CD4-positive, alpha-beta T cell treated with Interleukin-4 for 4 hours (primary cell): ENCODE measurements around the gene HSFX4.
"Not testable (repeated sequence)": the region's sequence is repeated elsewhere in the genome, so short reads cannot be mapped to it uniquely, and the experiment has no call there.

Source experiments
- DNase-seq: peaks from one replicate; pipeline ENCODE4 v3.0.0-alpha.2; 2020

The HSFX4 gene

DNA sequence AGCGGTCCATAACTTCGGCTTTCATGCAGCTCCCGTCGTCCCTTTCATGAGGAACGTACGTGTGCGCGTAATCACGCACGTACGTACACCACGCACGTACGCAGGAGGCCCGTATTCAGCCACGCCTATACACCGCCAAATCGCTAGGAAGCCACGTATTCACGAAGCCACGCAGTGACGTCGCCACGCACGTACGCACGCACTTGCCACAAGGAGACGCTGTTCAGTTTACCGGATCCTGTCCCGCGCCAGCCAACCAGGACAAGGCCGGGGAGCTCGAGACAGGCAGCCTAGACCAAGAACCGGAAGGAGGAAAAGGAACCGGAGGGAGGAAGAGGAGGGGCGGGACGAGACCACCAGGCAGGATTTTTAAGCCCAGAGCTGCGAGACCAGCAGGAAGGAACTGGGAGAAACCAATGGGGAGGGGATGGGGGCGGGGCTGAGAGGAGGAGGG lies 9.1 kb downstream of the HSFX4 start, which contains the start of gene EOLA2:
EOLA2 (minus strand) TSS at position 65 of the 454 bp plus-strand sequence. CDS start 4,617 bp downstream, outside the sequence.
- DNase-seq: peak; percentile 96

DNA sequence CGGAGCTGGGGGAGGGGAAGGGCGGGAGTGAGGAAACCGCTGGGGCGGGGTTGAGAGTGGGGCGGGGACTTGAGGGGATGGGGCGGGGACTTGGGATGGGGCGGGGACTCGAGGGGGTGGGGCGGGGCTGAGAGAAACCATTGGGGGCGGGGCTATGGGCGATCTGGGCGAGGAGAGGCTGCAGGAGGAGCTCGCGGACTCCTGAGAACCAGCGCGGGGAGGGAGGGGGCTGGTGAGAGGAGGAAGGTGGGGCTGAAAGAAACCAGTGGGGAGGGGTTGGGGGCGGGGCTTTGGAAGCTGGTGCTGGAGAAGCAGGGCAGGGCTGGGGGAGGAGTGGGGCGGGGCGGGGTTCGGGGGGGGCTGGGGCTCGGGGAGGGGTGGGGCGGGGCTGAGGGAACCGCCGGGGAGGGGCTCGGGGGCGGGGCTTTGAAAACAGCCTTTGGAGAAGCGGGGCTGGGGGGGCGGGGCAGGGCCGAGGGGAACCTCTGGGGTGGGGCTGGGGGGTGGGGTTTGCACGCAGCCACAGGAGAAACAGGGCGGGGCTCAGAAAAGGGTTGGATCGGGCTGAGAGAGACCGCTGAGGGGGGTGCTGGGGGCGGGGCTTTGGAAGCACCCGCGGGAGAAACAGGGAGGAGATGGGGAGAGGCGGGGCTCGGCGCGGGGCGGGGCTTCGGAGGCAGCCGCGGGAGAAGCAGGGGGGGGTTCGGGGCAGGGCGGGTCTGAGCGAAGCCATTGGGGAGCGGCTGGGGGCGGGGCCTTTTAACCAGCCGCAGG lies 9.7 kb downstream of the HSFX4 start:
- peak; percentile 89 for DNase-seq

DNA sequence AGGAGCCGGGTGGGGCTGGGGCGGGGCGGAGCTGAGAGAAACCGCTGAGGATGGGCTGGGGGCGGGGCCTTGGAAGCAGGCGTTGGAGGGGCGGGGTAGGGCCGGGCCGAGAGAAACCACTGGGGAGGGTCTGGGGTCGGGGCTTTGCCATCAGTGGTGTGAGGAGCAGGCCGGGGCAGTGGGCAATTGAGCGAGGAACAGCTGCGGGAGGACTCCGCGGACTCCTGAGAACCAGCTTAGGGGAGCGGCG lies 10.2 kb downstream of the HSFX4 start:
- no peak for DNase-seq

- DNase-seq: peak; percentile 95
Measured at GRCh38 chrX:149939905-149940673, 10.7 kb downstream of the HSFX4 start.

DNA sequence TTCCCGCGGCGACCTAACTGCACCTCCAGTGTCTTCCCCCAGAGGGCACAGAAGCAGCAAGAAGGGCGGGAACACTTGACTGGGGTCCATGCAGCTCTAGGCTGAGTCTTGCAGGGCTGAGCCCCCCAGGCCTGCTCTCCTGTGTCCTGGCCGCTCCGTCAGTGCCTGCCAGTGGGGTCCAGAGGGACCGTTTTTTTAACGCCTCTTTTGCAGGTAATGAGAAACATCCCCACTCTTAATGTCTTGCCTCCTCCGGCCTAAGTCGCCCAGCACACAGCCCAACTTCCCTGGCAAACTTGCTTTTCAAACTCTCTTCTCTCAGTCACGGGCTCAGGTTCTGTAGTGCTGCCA lies 11.3 kb downstream of the HSFX4 start:
- not testable (repeated sequence) for DNase-seq

DNA sequence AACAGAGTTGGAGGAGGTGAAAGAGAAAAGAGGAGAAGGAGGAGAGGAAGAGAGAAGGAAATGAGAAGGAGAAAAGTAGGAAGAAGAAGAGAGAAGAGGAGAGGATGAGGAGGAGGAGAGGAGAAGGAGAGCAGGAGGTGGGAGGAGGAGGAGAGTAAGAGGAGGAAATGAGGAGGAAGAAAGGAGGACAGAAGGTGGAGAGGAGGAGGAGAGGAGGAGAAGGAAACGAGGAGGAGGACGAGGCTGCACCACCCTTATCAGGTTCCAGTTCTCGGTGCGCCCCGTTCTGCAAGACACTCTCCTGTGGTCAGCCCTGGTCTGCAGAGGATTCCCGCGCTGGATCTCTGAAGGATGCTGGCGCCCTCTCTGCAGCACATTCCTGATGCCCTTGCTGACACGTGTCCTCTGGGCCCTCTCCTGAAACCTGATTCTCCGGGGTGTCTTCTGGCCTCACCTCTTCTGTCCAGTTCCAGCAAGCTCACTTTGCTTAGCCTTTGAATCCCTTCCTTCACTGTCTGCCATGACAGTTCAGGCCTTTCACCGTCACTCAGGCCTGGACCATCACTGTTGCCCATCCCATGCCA lies 15.8 kb downstream of the HSFX4 start:
- not testable (repeated sequence) for DNase-seq

GRCh38 chrX:149945820-149946219 lies 16.4 kb downstream of the HSFX4 start:
- DNase-seq: not testable (repeated sequence)

DNA sequence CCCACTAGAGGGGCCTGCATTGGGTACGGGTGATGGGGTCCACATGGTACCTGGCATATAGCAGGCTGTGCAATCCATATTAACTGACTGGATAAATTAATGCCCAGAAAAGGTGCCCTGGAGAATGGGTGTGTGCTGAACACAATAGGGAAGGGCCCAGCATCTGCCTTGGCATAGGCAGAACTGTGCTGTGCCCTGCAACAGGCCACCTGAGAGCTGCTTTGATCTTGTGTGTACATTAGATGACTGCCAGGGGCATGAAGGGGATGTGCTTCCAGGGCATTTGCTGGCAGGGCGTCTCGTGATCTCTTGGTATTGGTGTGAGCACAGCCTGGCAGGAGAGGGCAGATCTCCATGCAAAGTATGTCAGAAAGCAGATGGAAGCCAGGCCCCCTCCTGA lies 17.6 kb downstream of the HSFX4 start:
- not testable (repeated sequence) for DNase-seq

- no peak for DNase-seq
Measured at GRCh38 chrX:149948016-149948415, 18.6 kb downstream of the HSFX4 start.

DNA sequence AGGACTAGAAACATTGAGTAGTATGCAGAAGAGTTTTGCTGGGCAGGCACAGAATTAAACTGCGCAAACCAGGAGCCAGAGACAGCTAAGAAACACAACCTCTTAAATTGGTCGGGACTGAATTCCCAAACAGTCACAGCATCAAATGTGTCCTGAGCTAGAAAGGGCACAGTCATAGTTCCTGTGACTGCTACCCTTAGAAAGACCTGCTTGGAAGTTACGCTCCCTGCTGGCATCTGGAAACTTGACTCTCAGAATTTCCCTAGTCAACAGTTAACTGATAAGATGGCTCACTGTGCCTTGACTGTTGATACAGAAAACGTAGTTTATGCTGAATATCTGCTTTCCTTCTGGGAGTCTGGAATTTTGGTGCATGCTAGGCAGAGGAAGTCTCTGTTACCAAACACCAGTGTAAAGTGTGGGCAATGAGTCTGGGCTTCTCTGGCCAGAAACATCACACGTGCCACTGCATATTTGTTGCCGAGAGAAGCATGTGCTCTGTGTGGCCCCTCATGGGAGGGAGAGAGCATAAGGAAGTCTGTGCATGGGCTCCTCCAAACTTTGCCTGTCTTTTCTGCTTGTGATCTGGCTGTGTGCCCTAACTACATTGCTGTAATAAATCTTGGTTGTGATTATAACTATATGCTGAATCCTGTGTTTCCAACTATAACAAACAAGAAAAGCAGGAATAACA lies 20.5 kb downstream of the HSFX4 start:
- DNase-seq: no peak

- no peak for DNase-seq
Measured at GRCh38 chrX:149950681-149951080, 21.3 kb downstream of the HSFX4 start.

DNA sequence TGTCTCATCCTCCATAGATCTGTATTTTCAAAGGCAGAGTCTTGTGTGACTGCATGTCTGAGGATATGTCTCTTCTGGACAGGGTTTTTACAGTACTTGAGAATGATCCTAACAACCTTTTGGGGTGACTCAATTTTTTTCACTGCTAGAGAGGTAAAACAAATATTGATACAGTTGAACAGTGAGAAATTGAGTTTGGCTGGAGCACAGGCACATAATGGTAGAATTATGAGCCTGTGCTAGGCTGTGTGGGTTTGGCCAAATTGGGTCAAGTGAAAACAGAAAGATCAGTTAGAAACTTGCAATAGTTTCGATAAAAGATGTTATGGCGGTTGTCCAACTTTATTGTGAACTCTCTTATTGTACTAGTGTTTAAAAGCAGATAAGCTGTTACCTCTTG lies 32.2 kb downstream of the HSFX4 start:
- DNase-seq: no peak

- DNase-seq: no peak
Measured at GRCh38 chrX:149962010-149962409, 32.6 kb downstream of the HSFX4 start.

GRCh38 chrX:149962859-149963757 lies 33.7 kb downstream of the HSFX4 start:
- DNase-seq: peak; percentile 10

GRCh38 chrX:149979126-149979644 lies 49.8 kb downstream of the HSFX4 start:
- no peak for DNase-seq
